Activated naive CD4-positive, alpha-beta T cell treated with anti-CD3 and anti-CD28 coated beads, Interleukin-2, amount 50 U/mL, for 72 hours (primary cell): ENCODE measurements around the gene MSX1. TPM values are rescaled to one million over a fixed set of nuclear protein-coding genes. Genes with fewer than 3 reads are reported as not detected.

Experiments used
- ATAC-seq, 2 donors: fragments of 150-1000 bp; cut with Tn5 transposase; 2 replicates each; pipeline ENCODE4 v1.10.0; 2021; ENCODE audit warnings: mild to moderate bottlenecking in 2 of 2, moderate library complexity in 2 of 2
- DNase-seq, 2 donors: peaks; one replicate each; pipeline ENCODE4 v3.0.0; 2021 to 2022; ENCODE audit warnings: low spot score in 2 of 2
- H3K27ac Mint-ChIP-seq, 2 donors: one replicate each; pipeline ENCODE4 v1.8.0; 2022; ENCODE audit warnings: mild to moderate bottlenecking in 2 of 2, mixed read lengths in 2 of 2
- H3K36me3 Mint-ChIP-seq, 2 donors: one replicate each; pipeline ENCODE4 v1.8.0; 2022; ENCODE audit warnings: mixed read lengths in 2 of 2
- H3K9me3 Mint-ChIP-seq, 2 donors: one replicate each; pipeline ENCODE4 v1.8.0; 2022; ENCODE audit warnings: mixed read lengths in 2 of 2
- total RNA-seq, 2 donors: library from RNA; stranded (reverse); gene quantifications; one replicate each; pipeline ENCODE4 v1.2.3, GENCODE V29; 2022

MSX1 gene
- total RNA-seq, 2 donors from 2014 or later, result not detected

DNA sequence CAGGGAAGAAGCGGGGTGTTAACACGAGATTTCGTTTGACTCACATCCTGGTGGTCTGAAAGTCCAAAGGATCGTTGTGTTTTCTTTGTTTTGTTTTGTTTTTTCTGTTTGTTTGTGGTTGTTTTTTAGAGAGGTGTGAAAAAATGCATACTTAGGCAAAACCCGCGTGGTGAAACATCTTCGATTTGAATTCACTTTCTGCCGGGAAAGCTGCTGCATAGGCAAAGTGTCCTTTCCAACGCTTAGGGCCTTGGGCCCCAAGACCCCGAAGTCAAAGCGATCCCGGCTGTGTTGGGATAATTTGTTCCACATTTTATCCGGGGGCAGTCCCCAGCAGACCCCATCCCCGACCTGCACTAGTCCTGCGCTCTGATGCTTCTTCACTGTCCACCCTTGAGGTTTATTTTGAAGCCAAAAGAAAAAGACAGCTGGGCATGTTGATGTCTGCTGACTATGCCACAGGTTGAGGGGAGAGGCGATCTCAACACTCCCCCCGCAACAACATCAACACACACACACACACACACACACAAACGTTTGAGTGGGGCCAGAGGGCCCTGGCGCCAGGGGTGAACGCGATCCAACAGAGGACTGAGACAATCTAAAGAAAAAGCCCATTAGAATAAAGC, 2.0 kb downstream of the MSX1 start:
- peaks cover 12 to 27% of the 10 kb centered on the region in 2 donors for H3K36me3 Mint-ChIP-seq
- no peak for DNase-seq
- peaks cover 0 to 5% of the 10 kb centered on the region in 2 donors for H3K9me3 Mint-ChIP-seq
- no peak overlapping the region for H3K27ac Mint-ChIP-seq
- no peak for ATAC-seq

DNA sequence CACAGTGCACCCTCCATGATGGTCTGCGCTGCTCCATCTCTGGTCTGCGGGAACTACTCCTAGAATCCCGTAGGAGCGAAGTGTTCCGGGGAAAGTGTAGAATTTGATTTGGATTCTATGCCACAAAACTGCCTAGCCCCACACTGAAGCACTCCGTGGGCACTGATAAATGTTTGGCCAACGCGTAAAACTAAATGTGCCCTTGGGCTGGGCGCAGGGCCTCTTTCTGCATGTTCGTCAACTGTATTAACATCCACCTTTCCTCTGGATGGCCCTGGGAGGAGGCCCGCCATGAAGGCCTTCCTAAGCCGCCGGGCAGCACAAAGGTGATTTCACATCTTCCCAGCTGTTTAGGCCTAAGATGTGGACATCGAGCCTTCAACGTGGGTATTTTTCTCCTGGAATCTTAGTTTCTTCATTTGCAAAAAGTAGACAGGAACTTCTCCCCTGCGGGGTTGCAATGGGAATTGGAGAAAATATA, 2.6 kb downstream of the MSX1 start:
- Mint-ChIP-seq H3K9me3 (peaks cover 0 to 4% of the 10 kb centered on the region in 2 donors), H3K27ac (no peak overlapping the region), H3K36me3 (peaks cover 12 to 28% of the 10 kb centered on the region in 2 donors)
- peak in 1 of 2 donors; percentile 4 for DNase-seq
- no peak for ATAC-seq

DNA sequence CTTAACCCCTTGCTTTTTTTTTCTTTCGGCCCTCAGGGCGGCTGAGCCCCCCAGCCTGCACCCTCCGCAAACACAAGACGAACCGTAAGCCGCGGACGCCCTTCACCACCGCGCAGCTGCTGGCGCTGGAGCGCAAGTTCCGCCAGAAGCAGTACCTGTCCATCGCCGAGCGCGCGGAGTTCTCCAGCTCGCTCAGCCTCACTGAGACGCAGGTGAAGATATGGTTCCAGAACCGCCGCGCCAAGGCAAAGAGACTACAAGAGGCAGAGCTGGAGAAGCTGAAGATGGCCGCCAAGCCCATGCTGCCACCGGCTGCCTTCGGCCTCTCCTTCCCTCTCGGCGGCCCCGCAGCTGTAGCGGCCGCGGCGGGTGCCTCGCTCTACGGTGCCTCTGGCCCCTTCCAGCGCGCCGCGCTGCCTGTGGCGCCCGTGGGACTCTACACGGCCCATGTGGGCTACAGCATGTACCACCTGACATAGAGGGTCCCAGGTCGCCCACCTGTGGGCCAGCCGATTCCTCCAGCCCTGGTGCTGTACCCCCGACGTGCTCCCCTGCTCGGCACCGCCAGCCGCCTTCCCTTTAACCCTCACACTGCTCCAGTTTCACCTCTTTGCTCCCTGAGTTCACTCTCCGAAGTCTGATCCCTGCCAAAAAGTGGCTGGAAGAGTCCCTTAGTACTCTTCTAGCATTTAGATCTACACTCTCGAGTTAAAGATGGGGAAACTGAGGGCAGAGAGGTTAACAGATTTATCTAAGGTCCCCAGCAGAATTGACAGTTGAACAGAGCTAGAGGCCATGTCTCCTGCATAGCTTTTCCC, 3.4 kb downstream of the MSX1 start:
- Mint-ChIP-seq H3K9me3 (no peaks in the 10 kb centered on the region), H3K36me3 (peaks cover 8 to 28% of the 10 kb centered on the region in 2 donors), H3K27ac (peak overlapping the region in 1 of 2 donors; percentile 67)
- DNase-seq (peak in 1 of 2 donors; percentile 17), ATAC-seq (no peak)

DNA sequence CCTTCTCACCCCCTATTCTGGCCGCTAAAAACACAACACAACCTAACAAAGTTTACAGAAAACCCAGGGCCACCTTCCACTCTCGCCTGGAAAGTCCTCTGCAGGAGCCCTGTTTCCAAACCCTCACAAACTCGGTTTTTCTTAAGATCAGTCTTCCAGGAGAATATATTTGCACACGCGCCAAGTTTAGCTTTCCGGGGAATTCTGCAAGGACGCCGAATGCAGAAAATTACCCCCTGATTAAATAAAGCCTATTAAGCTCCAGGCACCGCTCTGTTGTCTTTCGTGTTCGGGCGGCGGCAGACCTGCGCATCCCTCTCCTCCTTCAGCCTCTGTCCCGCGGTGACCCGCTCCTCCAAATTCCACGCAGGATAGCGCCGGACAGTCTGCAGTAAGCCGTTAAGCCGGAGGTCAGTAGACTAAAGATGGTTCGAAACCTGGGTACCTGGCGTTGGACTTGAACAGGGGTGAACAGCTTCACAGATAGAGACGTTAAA, 5.0 kb downstream of the MSX1 start:
- DNase-seq (peak in 1 of 2 donors; percentile 3), ATAC-seq (no peak)
- peaks cover 8 to 28% of the 10 kb centered on the region in 2 donors for H3K36me3 Mint-ChIP-seq
- peak overlapping the region in 1 of 2 donors; percentile 89 for H3K27ac Mint-ChIP-seq
- H3K9me3 Mint-ChIP-seq, result no peaks in the 10 kb centered on the region

DNA sequence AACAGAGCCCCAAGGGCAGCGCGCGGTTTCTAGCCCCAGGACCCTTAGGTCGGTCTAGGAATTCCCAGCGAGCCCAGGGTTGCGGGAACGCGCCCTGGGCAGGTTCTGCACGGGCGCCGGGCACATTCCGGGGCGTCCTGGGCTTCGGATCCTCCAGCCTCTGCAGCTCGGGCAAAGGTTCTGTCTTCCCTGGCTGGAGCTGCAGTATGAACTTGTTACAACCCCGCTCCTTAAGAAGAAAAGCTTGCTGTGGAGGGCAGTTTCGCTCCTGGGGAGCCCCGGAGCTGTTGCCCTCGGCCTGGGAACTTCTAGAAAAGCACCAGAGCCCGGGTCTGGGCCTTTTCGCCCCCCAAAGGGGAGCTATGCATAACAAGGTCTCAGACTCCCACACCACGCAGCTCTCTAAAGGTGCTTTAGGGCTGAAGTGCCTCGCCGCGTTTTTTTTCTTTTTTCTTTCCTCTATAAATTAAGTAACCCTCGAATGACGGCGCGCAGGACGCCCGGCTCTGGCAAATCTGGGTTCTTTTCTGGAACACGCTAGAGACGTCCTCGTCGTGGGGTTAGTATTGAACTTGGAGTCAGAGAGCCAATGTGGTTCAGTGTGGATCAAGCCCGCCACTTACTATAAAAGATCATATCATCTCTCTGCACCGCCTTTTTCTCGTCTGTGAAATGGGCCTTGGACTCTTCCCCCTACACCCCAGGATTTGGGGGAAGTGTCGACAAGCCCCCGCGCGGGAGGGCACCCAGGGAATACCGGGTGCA, 5.7 kb downstream of the MSX1 start:
- Mint-ChIP-seq H3K9me3 (no peaks in the 10 kb centered on the region), H3K27ac (peak overlapping the region in 1 of 2 donors; percentile 89), H3K36me3 (peaks cover 8 to 32% of the 10 kb centered on the region in 2 donors)
- DNase-seq, result peak in 1 of 2 donors; percentile 5
- no peak for ATAC-seq

DNA sequence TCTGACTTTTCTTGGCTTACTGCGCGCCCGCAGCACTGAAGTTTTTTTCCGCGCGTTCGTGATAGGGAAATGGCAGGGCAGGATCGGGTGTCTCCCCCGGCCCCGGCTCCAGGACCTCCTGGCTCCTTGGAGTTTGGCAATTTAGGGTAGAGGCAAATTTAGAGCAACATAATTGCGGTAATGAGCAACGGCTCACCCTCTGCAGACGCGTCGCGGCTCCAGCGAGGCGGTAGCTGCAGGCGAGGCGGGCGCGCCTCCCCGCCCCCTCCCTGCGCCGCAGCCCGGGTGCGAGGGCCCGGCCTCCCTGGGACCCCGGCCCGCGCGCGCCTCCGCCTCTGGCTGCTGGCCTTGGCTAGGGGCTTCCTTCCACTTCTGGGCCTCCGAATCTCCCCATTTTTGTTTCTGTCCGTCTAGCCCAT, 6.2 kb downstream of the MSX1 start:
- Mint-ChIP-seq H3K9me3 (no peaks in the 10 kb centered on the region), H3K27ac (peak overlapping the region in 1 of 2 donors; percentile 86), H3K36me3 (peaks cover 8 to 34% of the 10 kb centered on the region in 2 donors)
- no peak for ATAC-seq
- peak in 1 of 2 donors; percentile 6 for DNase-seq

DNA sequence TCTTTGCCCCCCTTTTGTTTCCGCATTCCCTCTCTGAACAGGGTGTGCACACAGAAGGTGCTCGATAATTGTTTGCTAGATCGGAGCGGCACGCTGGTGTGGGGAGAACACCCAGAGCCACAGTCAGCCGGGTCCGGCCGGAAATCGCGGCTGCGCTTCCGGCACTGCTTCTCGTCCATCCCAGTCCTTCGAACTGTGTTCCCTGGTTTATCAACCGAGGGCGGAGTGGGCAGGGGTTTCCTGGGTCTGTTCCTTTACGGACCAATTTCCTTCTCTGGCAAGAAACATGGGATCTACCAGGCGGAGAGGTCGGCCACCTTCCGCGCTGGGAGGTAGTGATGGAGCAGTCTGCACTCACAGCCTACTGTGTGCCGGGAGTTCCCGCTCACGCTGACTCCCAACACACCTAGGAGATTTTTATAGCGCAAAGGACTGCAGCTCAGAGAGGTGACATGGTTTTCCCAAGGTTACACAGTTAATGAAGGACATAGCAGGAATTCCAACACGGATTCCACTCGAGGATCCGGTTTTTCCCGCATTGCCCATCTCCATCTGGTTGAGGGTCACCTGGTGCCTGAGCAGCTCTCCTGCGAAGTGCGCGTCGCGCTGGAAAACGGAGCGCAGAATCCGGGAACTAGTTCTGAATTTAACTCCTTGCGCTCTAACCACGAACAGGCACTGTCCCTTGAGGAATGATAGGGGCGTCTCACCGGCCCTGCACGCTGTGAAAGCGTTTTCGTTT, 6.8 kb downstream of the MSX1 start:
- DNase-seq (peak in 1 of 2 donors; percentile 16), ATAC-seq (no peak)
- no peaks in the 10 kb centered on the region for H3K9me3 Mint-ChIP-seq
- H3K36me3 Mint-ChIP-seq, result peaks cover 8 to 31% of the 10 kb centered on the region in 2 donors
- H3K27ac Mint-ChIP-seq, result peak overlapping the region in 1 of 2 donors; percentile 86

DNA sequence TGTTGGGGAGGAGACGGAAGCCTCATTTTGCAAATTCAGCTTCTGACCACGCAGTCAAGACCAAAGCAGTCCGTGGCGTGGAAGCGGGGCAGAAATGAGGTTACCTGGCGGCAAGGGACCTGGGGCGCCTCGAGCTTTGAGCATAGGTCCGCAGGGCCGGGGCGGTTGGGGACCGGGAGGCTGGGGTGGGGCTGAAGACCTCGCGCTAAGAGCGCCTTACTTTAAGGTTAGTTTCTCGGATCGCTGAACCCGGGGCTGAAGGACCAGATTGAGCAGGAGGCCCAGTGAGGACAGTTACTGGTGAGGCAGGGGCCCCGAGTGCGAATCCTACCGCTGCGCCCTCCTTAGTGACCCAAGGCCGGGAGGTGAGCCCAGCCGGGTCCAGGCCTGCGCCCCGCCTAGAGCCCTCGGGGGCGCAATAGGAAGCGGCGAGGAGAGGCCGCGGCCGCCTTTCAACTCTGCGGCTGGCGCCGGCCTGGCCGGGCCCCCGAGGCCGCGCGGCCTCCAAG, 7.5 kb downstream of the MSX1 start:
- Mint-ChIP-seq H3K36me3 (peaks cover 8 to 25% of the 10 kb centered on the region in 2 donors), H3K27ac (no peak overlapping the region), H3K9me3 (no peaks in the 10 kb centered on the region)
- ATAC-seq, result no peak
- peak in 1 of 2 donors; percentile 10 for DNase-seq

DNA sequence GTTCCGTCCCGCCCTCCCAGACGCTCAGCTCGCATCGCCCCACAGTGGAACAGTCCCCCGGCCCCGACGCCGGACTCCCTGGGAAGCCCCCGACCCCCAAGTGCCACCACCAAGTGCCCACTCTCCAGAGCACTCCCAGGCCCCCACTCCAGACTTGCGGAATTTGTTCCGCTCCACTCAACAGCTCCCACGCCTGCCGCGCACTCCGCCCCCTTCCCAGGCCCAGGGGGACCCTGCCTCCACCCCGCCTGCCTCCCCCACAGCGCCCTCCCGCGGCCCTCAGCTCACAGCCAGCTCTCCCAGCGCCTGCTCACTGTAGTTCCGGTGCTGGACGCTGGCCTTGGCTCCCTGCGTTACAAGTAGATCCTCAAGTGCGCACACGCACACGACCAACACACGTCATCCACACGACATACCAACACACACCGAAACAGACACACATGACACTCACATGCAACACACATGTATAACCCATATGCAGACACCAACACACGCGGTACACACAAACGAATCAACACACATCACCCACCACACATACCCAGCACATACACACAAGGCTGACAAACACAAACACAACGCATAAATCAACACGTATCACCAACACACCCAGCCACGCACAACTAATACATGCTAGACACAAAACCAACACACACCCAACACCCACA, 8.0 kb downstream of the MSX1 start:
- Mint-ChIP-seq H3K36me3 (peaks cover 8 to 24% of the 10 kb centered on the region in 2 donors), H3K9me3 (no peaks in the 10 kb centered on the region), H3K27ac (no peak overlapping the region)
- DNase-seq (peak in 1 of 2 donors; percentile 8), ATAC-seq (no peak)

DNA sequence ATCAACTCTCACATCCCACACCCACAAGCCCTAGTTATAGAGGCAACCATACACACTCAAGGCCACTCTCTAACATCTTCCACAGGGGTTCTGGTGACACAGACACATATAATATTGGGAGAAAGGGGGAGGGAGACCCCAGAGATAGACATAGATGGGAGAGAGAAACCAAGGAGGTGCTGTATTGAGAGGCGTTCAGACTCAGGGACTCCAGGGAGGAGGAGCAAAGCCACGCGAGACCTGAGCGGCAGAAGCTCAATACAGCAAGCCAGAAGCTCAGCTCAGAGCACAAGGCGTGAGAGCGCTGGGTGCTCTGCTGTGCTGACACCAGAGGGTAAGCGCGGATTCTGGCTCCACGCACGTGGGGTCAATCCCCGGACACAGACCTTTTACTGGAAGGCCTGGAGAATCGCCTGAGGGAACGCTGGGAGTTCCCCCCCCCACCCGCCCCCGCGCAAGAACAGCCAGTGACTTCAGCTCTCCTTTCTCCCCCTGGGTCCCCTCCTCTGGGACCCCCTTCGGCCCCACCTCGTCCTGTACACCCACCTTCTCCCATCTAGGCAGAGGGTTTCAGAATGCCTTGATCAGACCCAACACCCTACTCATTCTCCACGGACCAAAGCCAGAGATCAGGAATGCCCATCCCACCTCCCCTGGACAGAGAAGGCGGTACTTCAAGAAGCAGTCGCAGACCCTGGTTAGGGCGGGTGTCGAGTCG, 8.7 kb downstream of the MSX1 start:
- H3K27ac Mint-ChIP-seq, result peak overlapping the region in 1 of 2 donors; percentile 22
- no peak for ATAC-seq
- no peaks in the 10 kb centered on the region for H3K9me3 Mint-ChIP-seq
- peaks cover 10 to 19% of the 10 kb centered on the region in 2 donors for H3K36me3 Mint-ChIP-seq
- DNase-seq, result no peak

DNA sequence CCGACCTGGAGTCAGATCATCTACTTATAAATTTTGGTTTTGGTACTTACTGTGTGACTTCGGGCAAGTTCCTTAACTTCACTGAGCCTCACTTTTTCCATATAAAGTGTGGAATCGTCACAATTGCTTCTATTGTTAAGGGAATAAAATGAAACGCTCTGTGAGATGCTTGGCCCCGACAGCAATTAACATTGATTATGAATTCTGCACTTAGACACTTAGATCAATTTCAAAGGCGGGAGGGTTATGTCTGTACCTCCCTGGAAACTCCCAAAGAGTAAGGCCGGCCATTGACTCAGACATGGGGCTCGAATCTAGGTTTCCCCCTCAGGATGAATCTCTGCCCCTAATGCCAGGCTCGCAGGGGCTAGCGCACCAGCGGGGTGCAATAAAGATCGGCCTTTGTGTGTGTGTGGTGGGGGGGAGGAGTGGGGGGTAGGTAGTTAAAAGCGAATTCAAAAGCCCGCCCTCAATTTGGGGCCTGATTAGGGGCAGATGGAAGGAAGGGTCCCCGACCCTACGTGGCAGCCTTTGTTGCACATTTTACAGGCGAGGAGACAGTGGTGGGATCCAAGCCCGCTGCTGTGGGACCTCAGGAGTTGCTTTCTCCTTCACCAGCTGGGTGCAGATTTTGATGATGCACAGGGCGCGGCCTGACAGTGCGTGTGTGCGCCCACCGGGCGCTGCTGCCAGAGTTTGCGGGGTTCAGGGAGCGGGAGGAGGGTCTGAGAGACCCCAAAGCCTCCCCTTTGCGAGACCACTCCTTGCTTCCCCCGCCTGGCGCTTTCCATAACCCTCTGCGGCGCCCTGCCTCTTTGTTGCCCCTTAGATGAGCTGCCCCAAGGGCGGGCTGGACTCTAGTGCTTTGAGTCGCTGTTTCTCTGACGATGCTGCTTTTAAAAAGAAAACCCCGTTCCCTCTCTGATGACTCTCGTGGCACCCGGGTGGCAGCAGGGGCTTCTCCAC, 9.6 kb downstream of the MSX1 start:
- Mint-ChIP-seq H3K36me3 (peaks cover 16 to 23% of the 10 kb centered on the region in 2 donors), H3K27ac (no peak overlapping the region), H3K9me3 (no peaks in the 10 kb centered on the region)
- ATAC-seq, result no peak
- DNase-seq, result no peak

DNA sequence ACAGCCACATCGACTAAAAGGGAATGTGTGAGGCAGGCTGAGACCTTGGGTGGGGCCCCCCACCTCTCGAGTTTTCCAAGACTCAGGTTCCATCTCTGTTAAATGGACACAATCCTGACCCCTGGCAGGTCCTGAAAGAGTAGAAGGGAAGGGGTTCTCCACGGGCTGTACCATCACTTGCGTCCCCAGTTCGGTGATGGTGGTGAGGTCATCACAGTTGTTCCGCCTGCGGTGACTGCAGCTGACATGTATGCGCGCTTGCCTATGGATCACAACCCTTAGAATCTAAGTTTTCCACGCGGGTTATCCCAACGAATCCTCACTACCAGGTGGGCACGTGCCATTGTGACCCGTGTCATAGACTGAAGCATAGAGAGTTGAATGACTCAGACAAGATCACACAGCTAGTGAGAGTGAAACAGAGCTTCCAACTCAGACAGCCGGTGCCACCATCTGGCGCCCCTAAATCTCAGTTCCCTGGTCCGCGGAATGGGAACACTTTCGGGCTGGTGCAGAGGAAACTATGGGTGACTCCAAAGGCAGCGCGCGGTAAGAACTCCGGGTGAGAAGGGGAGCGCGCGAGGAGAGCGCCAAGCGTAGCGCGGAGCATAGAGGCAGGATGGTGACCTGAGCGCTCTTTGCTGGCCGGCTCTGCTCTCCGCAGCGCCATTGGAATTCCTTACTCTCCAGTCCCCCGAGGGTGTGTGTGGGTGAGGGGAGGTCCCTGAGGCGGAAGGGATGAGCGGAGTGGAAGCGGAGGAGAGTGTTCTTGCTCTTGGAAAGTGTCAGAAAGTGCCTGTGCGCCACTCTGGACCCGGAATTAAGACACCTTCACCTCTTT, 10.5 kb downstream of the MSX1 start:
- peak overlapping the region in 1 of 2 donors; percentile 36 for H3K27ac Mint-ChIP-seq
- ATAC-seq, result peak in 1 of 2 donors; percentile 48
- H3K9me3 Mint-ChIP-seq, result no peaks in the 10 kb centered on the region
- peak in 1 of 2 donors; percentile 4 for DNase-seq
- peaks cover 16 to 23% of the 10 kb centered on the region in 2 donors for H3K36me3 Mint-ChIP-seq
